Neural cell (in vitro differentiated cells): ENCODE data around the gene ZNF304. TPM values are rescaled to one million over a fixed set of nuclear protein-coding genes. Genes with fewer than 3 reads are reported as not detected.

Experiments
- H2AFZ ChIP-seq: fragments of 200-600, 300-800 bp; sonication (generic), shearing (Covaris generic); 2 replicates; pipeline ENCODE4 v1.6.0; 2014; ENCODE audit warnings: low read depth, mild to moderate bottlenecking, antibody characterized with exemption, low read length, moderate library complexity
- H3F3A ChIP-seq: fragments of 200-600 bp; shearing (Covaris generic); 2 replicates; pipeline ENCODE4 v1.6.1; 2016; ENCODE audit warnings: mild to moderate bottlenecking, moderate library complexity, mixed read lengths, antibody characterized with exemption, low read length; ENCODE audit not compliant: insufficient read depth, poor library complexity, severe bottlenecking
- H3K27ac ChIP-seq: fragments of 200-600, 300-800 bp; sonication (generic), shearing (Covaris generic); 2 replicates; pipeline ENCODE4 v1.5.1; 2014; ENCODE audit warnings: mild to moderate bottlenecking, low read length, moderate library complexity
- H3K27me3 ChIP-seq: fragments of 300-800, 200-600 bp; sonication (generic), shearing (Covaris generic); 2 replicates; pipeline ENCODE4 v1.6.0; 2014; ENCODE audit warnings: mild to moderate bottlenecking, low read depth, low read length, moderate library complexity; ENCODE audit not compliant: insufficient read depth
- H3K36me3 ChIP-seq: fragments of 300-800, 200-600 bp; sonication (generic), shearing (Covaris generic); 2 replicates; pipeline ENCODE4 v1.5.1; 2014; ENCODE audit warnings: mild to moderate bottlenecking, antibody characterized with exemption, low read length, moderate library complexity; ENCODE audit not compliant: insufficient read depth
- H3K4me2 ChIP-seq: fragments of 300-800, 200-600 bp; sonication (generic), shearing (Covaris generic); 2 replicates; pipeline ENCODE4 v1.6.0; 2014; ENCODE audit warnings: mild to moderate bottlenecking, low read length
- H3K4me3 ChIP-seq: fragments of 300-800, 200-600 bp; sonication (generic), shearing (Covaris generic); 2 replicates; pipeline ENCODE4 v1.5.1; 2014; ENCODE audit warnings: mild to moderate bottlenecking, low read length, moderate library complexity
- H3K79me2 ChIP-seq: fragments of 200-600 bp; shearing (Covaris generic); replicated peaks from 2 replicates; pipeline ENCODE4 v1.6.0; 2014; ENCODE audit warnings: mild to moderate bottlenecking, low read length, moderate library complexity; ENCODE audit not compliant: insufficient read depth
- H3K9ac ChIP-seq: fragments of 300-800, 200-600 bp; sonication (generic), shearing (Covaris generic); 2 replicates; pipeline ENCODE4 v1.6.1; 2016; ENCODE audit warnings: mild to moderate bottlenecking, low read length, mixed read lengths
- H3K9me2 ChIP-seq: fragments of 200-600 bp; shearing (Covaris generic); 2 replicates; pipeline ENCODE4 v1.6.1; 2016; ENCODE audit warnings: mild to moderate bottlenecking, low read length, mixed read lengths; ENCODE audit not compliant: insufficient read depth
- H3K9me3 ChIP-seq: fragments of 200-600, 300-800 bp; sonication (generic), shearing (Covaris generic); 2 replicates; pipeline ENCODE4 v1.6.1; 2016; ENCODE audit warnings: mild to moderate bottlenecking, mixed run types, low read length, moderate library complexity, mixed read lengths
- H4K20me1 ChIP-seq: fragments of 200-600 bp; shearing (Covaris generic); 2 replicates; pipeline ENCODE4 v1.6.1; 2016; ENCODE audit warnings: mild to moderate bottlenecking, mixed run types; ENCODE audit not compliant: insufficient read depth
- CTCF ChIP-seq: fragments of 450-650 bp; IDR thresholded peaks from 2 replicates; pipeline ENCODE4 v1.5.1; 2014; ENCODE audit warnings: antibody characterized with exemption, mild to moderate bottlenecking, moderate library complexity; ENCODE audit not compliant: poor library complexity, severe bottlenecking
- EP300 ChIP-seq: fragments of 450-650 bp; conservative IDR thresholded peaks from 2 replicates; pipeline ENCODE4 v1.6.1; 2014; ENCODE audit warnings: antibody characterized with exemption, mild to moderate bottlenecking, moderate library complexity; ENCODE audit not compliant: poor library complexity, severe bottlenecking
- EZH2 ChIP-seq: fragments of 200-600, 300-800 bp; shearing (Covaris generic), sonication (generic); IDR thresholded peaks from 2 replicates; pipeline ENCODE4 v1.6.1; 2014; ENCODE audit warnings: antibody characterized with exemption, low read length, borderline replicate concordance, mild to moderate bottlenecking; ENCODE audit not compliant: insufficient read depth, poor library complexity, severe bottlenecking
- MXI1 ChIP-seq: fragments of 450-650 bp; conservative IDR thresholded peaks from 2 replicates; pipeline ENCODE4 v1.6.1; 2014; ENCODE audit warnings: antibody characterized with exemption, mild to moderate bottlenecking; ENCODE audit not compliant: poor library complexity, severe bottlenecking
- POLR2AphosphoS5 ChIP-seq: IDR thresholded peaks from 2 replicates; pipeline ENCODE4 v1.6.1; 2012
- RAD21 ChIP-seq: fragments of 450-650 bp; conservative IDR thresholded peaks from 2 replicates; pipeline ENCODE4 v1.6.1; 2014; ENCODE audit warnings: antibody characterized with exemption, mild to moderate bottlenecking, moderate library complexity
- REST ChIP-seq: IDR thresholded peaks from 2 replicates; pipeline ENCODE4 v1.6.1; 2012; ENCODE audit warnings: borderline replicate concordance
- SMC3 ChIP-seq: fragments of 450-650 bp; conservative IDR thresholded peaks from 2 replicates; pipeline ENCODE4 v1.6.1; 2014; ENCODE audit warnings: antibody characterized with exemption, mild to moderate bottlenecking, moderate library complexity; ENCODE audit not compliant: poor library complexity
- TAF1 ChIP-seq: IDR thresholded peaks from 2 replicates; pipeline ENCODE4 v1.6.1; 2012; ENCODE audit warnings: low read depth
- polyA plus RNA-seq: library from polyadenylated mRNA; depleted of rRNA; stranded (reverse); fragments of >200 nt; gene quantifications from 2 replicates; pipeline ENCODE4 v1.2.3, GENCODE V29; 2014

Gene ZNF304
- polyA plus RNA-seq, 1 donor from 2014 or later: 20.6 TPM

GRCh38 chr19:57355916-57356315, 4.8 kb downstream of the ZNF304 start:
- Histone ChIP-seq H3K27ac (no peak overlapping the region), H3K9ac (no peak overlapping the region), H3K4me3 (no peak overlapping the region), H3K36me3 (no peaks in the 10 kb centered on the region), H3K79me2 (peaks cover 25% of the 10 kb centered on the region), H3K9me3 (no peaks in the 10 kb centered on the region), H2AFZ (no peak overlapping the region), H4K20me1 (peaks cover 4% of the 10 kb centered on the region), H3K27me3 (no peaks in the 10 kb centered on the region), H3F3A (no peaks in the 10 kb centered on the region), H3K9me2 (no peaks in the 10 kb centered on the region), H3K4me2 (no peak overlapping the region)
- TF ChIP-seq EZH2 (no peak), POLR2AphosphoS5 (no peak), SMC3 (no peak), RAD21 (no peak), MXI1 (no peak), REST (no peak), EP300 (no peak), CTCF (no peak), TAF1 (no peak)

DNA sequence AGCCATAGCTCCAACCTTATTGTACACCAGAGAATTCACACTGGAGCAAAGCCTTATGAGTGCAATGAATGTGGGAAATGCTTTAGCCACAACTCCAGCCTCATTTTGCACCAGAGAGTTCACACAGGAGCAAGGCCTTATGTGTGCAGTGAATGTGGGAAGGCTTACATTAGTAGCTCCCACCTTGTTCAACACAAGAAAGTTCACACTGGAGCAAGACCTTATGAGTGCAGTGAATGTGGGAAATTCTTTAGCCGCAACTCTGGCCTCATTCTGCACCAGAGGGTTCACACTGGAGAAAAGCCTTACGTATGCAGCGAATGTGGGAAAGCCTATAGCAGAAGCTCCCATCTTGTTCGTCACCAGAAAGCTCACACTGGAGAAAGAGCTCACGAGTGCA, 6.3 kb downstream of the ZNF304 start:
- Histone ChIP-seq H3K36me3 (no peaks in the 10 kb centered on the region), H3K4me3 (no peak overlapping the region), H3K4me2 (no peak overlapping the region), H3K27ac (no peak overlapping the region), H3K9me2 (no peaks in the 10 kb centered on the region), H3K79me2 (peaks cover 13% of the 10 kb centered on the region), H3K9ac (no peak overlapping the region), H2AFZ (no peak overlapping the region), H3K27me3 (no peaks in the 10 kb centered on the region), H3K9me3 (no peaks in the 10 kb centered on the region), H3F3A (no peaks in the 10 kb centered on the region), H4K20me1 (no peaks in the 10 kb centered on the region)
- TF ChIP-seq REST: no peak
- no peak for TF ChIP-seq POLR2AphosphoS5
- no peak for TF ChIP-seq MXI1
- no peak for TF ChIP-seq TAF1
- TF ChIP-seq EZH2: no peak
- TF ChIP-seq EP300: no peak
- TF ChIP-seq RAD21: no peak
- TF ChIP-seq CTCF: no peak
- TF ChIP-seq SMC3: no peak
